22Rv1 (cell line): ENCODE data around the gene TNK2.
"Not testable (repeated sequence)": the region's sequence is repeated elsewhere in the genome, so short reads cannot be mapped to it uniquely, and the experiment has no call there.

Experiments used
- ZFX ChIP-seq: fragments of 450-650 bp; IDR thresholded peaks from 2 replicates; pipeline ENCODE4 v1.6.1; 2017; ENCODE audit warnings: antibody characterized with exemption, borderline replicate concordance
- TF ChIP-seq, protein P1 (sequence below): fragments of 450-650 bp; IDR thresholded peaks from 2 replicates; pipeline ENCODE4 v1.5.1; 2017; ENCODE audit warnings: mild to moderate bottlenecking

DNA sequence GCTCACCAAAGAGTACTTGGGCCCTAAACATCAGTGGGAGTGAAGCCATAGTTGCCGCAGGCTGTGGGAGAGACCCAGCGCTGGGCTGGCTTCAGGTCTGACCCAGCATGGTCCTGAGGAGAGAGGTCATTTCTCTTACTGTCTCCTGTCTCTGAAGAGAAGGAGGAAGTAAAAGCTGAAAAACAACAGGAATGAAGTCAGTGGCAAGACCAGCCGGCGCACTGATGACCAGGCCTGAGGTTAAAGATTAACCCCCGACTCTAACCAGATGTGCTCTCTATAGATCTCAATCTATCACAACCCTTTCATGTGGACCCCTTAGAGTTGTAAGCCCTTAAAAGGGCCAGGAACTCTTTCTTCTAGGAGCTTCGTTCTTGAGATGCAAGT lies 24.7 kb upstream of the TNK2 start:
- TF ChIP-seq, protein P1, sequence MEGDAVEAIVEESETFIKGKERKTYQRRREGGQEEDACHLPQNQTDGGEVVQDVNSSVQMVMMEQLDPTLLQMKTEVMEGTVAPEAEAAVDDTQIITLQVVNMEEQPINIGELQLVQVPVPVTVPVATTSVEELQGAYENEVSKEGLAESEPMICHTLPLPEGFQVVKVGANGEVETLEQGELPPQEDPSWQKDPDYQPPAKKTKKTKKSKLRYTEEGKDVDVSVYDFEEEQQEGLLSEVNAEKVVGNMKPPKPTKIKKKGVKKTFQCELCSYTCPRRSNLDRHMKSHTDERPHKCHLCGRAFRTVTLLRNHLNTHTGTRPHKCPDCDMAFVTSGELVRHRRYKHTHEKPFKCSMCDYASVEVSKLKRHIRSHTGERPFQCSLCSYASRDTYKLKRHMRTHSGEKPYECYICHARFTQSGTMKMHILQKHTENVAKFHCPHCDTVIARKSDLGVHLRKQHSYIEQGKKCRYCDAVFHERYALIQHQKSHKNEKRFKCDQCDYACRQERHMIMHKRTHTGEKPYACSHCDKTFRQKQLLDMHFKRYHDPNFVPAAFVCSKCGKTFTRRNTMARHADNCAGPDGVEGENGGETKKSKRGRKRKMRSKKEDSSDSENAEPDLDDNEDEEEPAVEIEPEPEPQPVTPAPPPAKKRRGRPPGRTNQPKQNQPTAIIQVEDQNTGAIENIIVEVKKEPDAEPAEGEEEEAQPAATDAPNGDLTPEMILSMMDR, result not testable (repeated sequence)
- TF ChIP-seq ZFX, result not testable (repeated sequence)
